ENCODE measurements around the gene PLA2G2F. TPM values are rescaled to one million over a fixed set of nuclear protein-coding genes. Genes with fewer than 3 reads are reported as not detected.

PLA2G2F gene
- total and polyA plus RNA-seq, 2 of the 8 experiments (the other 6 are each of a cell fraction or from before 2014, with no cell fraction given), result not detected

DNA sequence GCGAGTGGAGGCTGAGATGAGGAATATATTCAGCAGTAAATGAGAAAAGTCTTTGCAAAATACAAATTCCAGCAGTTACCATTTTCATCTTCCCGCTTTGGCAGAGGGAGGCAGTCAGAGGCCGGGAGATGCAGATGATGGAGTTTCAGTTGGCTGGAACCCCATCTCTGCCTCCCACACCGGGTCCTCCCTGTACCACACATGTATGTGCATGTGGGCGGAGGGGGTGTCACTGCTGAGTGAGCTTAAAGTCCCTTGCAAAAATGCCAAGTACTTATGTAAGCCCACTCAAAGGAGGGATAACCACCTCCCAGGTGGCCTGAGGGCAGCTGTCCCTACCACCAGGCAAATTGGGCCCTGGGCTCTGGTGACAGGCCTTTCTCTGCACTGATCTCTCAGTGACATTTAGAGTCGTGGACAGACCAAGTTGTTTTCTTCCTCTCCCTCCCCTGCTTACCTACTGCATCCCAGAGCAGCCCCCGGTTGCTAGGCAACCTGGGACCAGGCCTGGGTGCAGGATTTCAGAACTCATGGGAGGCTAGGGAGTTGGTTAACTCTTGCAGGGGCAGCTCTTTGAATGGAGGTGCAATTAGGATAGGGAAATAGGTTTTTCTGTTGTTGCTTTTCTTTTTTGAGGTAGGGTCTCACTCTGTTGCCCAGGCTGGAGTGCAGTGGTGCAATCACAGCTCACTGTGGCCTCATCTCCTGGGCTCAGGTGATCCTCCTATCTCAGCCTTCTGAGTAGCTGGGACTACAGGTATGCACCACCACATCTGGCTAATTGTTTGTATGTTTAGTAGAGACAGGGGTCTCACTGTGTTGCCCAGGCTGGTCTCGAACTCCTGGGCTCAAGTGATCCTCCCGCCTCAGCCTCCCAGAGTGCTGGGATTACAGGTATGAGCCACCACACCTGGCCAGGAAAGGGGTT lies 29.7 kb downstream of the PLA2G2F start (continued):
- TF ChIP-seq EZH2 (IDR thresholded peaks at IDR 0.05; ENCODE audit: low read depth, low read length, severe bottlenecking), result no peak
